Neural crest cell (in vitro differentiated cells): ENCODE results near the gene ATP6V0E1. TPM values are rescaled to one million over a fixed set of nuclear protein-coding genes. Genes with fewer than 3 reads are reported as not detected.

Experiments
- DNase-seq: peaks from one replicate; pipeline ENCODE4 v3.0.0; 2021; ENCODE audit warnings: low read depth, mixed read lengths, low spot score
- H3K27ac Mint-ChIP-seq: one replicate; pipeline ENCODE4 v1.8.0; 2021; ENCODE audit warnings: mild to moderate bottlenecking, mixed read lengths; ENCODE audit not compliant: unreplicated experiment
- H3K27me3 Mint-ChIP-seq: 2 replicates; pipeline ENCODE4 v1.8.0; 2021; ENCODE audit warnings: low read depth, mild to moderate bottlenecking, mixed read lengths
- H3K36me3 Mint-ChIP-seq: 2 replicates; pipeline ENCODE4 v1.8.0; 2021; ENCODE audit warnings: low read depth, mild to moderate bottlenecking, mixed read lengths
- H3K4me1 Mint-ChIP-seq: 2 replicates; pipeline ENCODE4 v1.8.0; 2021; ENCODE audit warnings: mixed read lengths
- H3K4me3 Mint-ChIP-seq: one replicate; pipeline ENCODE4 v1.8.0; 2021; ENCODE audit warnings: mild to moderate bottlenecking, mixed read lengths
- H3K9me3 Mint-ChIP-seq: 2 replicates; pipeline ENCODE4 v1.8.0; 2021; ENCODE audit warnings: mixed read lengths
- total RNA-seq: library from RNA; stranded (reverse); gene quantifications from 2 replicates; pipeline ENCODE4 v1.2.1, GENCODE V29; 2021
- TF ChIP-seq, protein P1 (sequence below): fragments of 200-600 bp; sonication (generic); conservative IDR thresholded peaks from 2 replicates; pipeline ENCODE4 v1.5.0; 2021; ENCODE audit warnings: antibody characterized with exemption, mild to moderate bottlenecking

The ATP6V0E1 gene
- total RNA-seq, 1 donor from 2014 or later: 76.4 TPM

DNA sequence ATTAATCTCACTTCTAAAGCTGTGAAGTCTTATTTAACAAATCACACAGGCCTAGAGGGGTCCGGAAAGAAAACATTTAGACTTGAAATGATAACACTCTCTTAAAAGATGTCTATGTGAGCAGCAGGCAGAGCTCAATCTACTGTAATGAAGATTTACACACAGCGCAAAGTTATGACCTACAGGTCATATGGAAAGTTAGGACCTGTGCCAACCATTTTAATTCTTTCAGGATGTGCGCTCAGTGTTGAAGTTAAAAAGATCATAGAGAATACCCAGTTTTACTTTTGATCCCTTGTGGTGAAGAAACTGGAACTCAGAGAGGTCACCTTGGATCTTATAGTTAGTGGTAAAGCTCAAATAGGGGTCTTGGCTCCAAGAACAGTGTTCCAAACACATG is 69.5 kb downstream of the ATP6V0E1 start:
- no peaks in the 10 kb centered on the region for H3K36me3 Mint-ChIP-seq
- H3K4me3 Mint-ChIP-seq: peak overlapping the region; percentile 33
- H3K27me3 Mint-ChIP-seq: peaks cover 32% of the 10 kb centered on the region
- no peak for DNase-seq
- H3K27ac Mint-ChIP-seq: no peak overlapping the region
- H3K4me1 Mint-ChIP-seq: peaks cover 20% of the 10 kb centered on the region
- H3K9me3 Mint-ChIP-seq: no peaks in the 10 kb centered on the region
- TF ChIP-seq, protein P1, sequence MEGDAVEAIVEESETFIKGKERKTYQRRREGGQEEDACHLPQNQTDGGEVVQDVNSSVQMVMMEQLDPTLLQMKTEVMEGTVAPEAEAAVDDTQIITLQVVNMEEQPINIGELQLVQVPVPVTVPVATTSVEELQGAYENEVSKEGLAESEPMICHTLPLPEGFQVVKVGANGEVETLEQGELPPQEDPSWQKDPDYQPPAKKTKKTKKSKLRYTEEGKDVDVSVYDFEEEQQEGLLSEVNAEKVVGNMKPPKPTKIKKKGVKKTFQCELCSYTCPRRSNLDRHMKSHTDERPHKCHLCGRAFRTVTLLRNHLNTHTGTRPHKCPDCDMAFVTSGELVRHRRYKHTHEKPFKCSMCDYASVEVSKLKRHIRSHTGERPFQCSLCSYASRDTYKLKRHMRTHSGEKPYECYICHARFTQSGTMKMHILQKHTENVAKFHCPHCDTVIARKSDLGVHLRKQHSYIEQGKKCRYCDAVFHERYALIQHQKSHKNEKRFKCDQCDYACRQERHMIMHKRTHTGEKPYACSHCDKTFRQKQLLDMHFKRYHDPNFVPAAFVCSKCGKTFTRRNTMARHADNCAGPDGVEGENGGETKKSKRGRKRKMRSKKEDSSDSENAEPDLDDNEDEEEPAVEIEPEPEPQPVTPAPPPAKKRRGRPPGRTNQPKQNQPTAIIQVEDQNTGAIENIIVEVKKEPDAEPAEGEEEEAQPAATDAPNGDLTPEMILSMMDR: no peak

DNA sequence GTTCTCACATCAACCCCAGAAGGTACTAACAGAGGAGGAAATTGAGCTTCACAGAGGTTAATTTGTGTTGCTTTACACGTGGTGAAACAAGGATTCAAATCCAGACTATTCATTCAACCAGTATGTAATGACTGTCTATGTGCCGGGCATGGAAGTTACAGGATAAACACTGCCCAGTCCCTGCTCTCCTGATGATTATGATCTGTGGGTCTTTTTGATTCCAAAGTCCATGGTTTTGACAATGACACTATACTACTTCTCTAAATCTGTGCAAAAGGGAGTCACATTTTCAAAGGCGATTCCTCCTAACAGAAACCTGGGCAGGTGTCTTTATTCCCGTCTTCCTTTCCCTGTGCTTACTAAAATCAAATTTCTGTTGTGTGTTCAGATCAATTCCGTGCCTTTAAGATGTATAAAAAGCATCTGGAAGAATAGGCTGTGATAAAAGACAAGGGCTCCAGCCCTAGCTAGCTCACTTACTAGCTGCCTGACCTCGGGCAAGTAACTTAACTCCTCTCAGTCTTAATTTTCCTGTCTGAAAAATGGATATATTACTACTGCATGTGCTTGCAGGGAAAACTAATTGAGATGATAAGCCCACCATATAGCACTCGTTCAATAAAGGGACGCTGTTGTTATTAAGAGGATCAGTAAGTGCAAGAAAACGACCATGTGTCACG is 71.6 kb downstream of the ATP6V0E1 start:
- no peak for DNase-seq
- Mint-ChIP-seq H3K27ac (no peak overlapping the region), H3K36me3 (no peaks in the 10 kb centered on the region), H3K4me3 (peak overlapping the region; percentile 94), H3K9me3 (no peaks in the 10 kb centered on the region), H3K27me3 (peaks cover 28% of the 10 kb centered on the region), H3K4me1 (peaks cover 22% of the 10 kb centered on the region)
- TF ChIP-seq, protein P1: no peak

DNA sequence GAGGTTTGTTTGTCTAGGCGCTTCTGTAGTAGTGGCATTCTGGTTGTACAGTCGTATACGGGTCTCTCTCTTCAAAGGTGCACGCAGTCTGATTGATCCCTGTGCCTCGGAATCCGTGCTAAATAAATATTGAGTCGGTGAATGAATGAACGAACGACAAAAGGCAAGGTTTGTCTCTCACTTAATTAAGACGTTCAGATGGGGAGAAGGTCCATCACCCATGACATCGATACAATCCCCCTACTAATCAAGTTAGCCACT is 72.1 kb downstream of the ATP6V0E1 start:
- Mint-ChIP-seq H3K4me1 (peaks cover 22% of the 10 kb centered on the region), H3K4me3 (peak overlapping the region; percentile 94), H3K27ac (peak overlapping the region; percentile 93), H3K36me3 (no peaks in the 10 kb centered on the region), H3K27me3 (peaks cover 23% of the 10 kb centered on the region), H3K9me3 (no peaks in the 10 kb centered on the region)
- DNase-seq: no peak
- TF ChIP-seq, protein P1: no peak

DNA sequence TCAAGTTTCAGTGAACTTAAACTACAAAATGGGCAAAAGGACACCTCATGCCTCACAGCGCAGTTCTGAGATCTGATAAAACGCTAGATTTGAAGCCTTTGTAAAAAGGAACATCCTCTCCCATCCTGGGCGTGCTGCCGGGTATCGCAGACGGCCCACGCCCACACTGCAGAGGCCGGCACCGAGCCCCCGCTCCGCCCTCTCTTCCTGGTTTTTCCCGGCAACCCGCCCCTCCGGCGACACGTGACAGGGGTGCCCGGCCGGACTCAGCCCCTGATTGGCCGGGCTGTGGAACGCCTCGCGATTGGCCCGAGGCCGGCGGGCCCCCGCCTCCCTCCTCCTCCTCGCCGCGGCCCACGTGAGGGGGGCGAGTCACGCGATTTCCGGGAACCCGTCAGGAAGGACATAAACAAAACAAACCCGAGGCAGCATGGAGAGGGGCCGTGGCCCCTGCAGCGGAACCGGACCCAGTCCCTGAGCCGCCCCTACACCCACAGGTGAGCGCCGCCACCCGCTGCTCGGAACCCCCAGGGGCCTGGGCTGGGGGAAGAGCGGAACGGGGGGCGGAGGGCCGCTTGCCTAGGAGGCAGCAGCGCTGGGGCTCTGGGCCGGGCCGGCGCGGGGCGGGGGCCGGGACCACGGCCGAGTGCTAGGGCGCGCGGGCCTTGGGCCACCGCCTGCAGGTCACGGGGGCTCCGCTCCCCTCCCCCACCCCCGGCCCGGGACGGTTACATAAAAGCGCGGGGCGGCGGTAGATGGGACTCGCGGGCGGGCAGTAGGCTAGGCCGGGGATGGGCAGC is 72.6 kb downstream of the ATP6V0E1 start, which contains the start of gene CREBRF:
Gene CREBRF, plus strand, starts transcription at position 370 of the 800 bp plus-strand sequence. CDS start 24,424 bp downstream, outside the sequence.
- Mint-ChIP-seq H3K4me1 (peaks cover 22% of the 10 kb centered on the region), H3K4me3 (peak within 1 kb of the TSS; percentile 99), H3K27ac (peak within 1 kb of the TSS; percentile 99), H3K9me3 (no peaks in the 10 kb centered on the region), H3K36me3 (no peaks in the 10 kb centered on the region), H3K27me3 (peaks cover 21% of the 10 kb centered on the region)
- DNase-seq: peak; percentile 96
- TF ChIP-seq, protein P1: no peak

DNA sequence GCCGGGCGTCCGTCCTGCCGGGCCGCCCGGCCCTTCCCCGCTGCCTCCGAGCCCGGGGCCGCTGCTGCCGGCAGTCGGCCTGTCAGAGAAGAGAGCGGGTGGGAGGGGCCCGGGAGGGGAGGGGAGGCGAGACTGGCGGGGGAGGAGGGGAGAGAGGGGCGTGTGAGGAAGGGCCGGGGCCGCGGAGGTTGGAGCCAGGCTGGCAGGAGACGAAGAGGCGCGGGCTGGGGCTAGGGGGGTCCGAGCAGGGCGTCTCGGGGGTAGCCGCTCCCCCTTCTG is 73.2 kb downstream of the ATP6V0E1 start:
- TF ChIP-seq, protein P1: no peak
- DNase-seq: no peak
- Mint-ChIP-seq H3K36me3 (no peaks in the 10 kb centered on the region), H3K27ac (no peak overlapping the region), H3K9me3 (no peaks in the 10 kb centered on the region), H3K4me3 (peak overlapping the region; percentile 99), H3K27me3 (peaks cover 16% of the 10 kb centered on the region), H3K4me1 (peaks cover 22% of the 10 kb centered on the region)
